ENCODE measurements around the gene PGP.

The PGP gene

GRCh38 chr16:2165861-2166260, 48.8 kb downstream of the PGP start:
- TF ChIP-seq CTCF (conservative IDR thresholded peaks at IDR 0.05; ENCODE audit: low read depth, low read length): no peak
- no peaks in the 10 kb centered on the region for H3K27me3 ChIP-seq (ENCODE audit: insufficient read depth, low read depth)
- H3K79me2 ChIP-seq (ENCODE audit: insufficient read depth, low read depth): peaks cover 28% of the 10 kb centered on the region; the same call in 1 of the 2 replicates
- H2AFZ ChIP-seq (ENCODE audit: low read depth): no peak overlapping the region
- H3K4me1 ChIP-seq (ENCODE audit: low read depth, poor library complexity, severe bottlenecking): peaks cover 11% of the 10 kb centered on the region
- no peak overlapping the region for H3K27ac ChIP-seq
- H3K4me3 ChIP-seq (IDR thresholded peaks at IDR 0.05; ENCODE audit: insufficient read depth, low read depth, low read length): no peak overlapping the region
- no peaks in the 10 kb centered on the region for H4K20me1 ChIP-seq (ENCODE audit: insufficient read depth)
- H3K36me3 ChIP-seq (ENCODE audit: insufficient read depth): no peaks in the 10 kb centered on the region
- H3K4me2 ChIP-seq: no peak overlapping the region
- no peak overlapping the region for H3K9ac ChIP-seq

- H3K4me2 ChIP-seq: no peak overlapping the region
- H3K4me1 ChIP-seq (ENCODE audit: low read depth, poor library complexity, severe bottlenecking): peaks cover 10% of the 10 kb centered on the region
- H2AFZ ChIP-seq (ENCODE audit: low read depth): no peak overlapping the region
- TF ChIP-seq CTCF (conservative IDR thresholded peaks at IDR 0.05; ENCODE audit: low read depth, low read length): no peak
- H3K36me3 ChIP-seq (ENCODE audit: insufficient read depth): no peaks in the 10 kb centered on the region
- peaks cover 46% of the 10 kb centered on the region for H3K79me2 ChIP-seq (ENCODE audit: insufficient read depth, low read depth)
- H3K27me3 ChIP-seq (ENCODE audit: insufficient read depth, low read depth): no peaks in the 10 kb centered on the region
- no peaks in the 10 kb centered on the region for H4K20me1 ChIP-seq (ENCODE audit: insufficient read depth)
- H3K4me3 ChIP-seq (IDR thresholded peaks at IDR 0.05; ENCODE audit: insufficient read depth, low read depth, low read length): no peak overlapping the region
- H3K27ac ChIP-seq: no peak overlapping the region
- H3K9ac ChIP-seq: no peak overlapping the region
These were observed 51.3 kb downstream of the PGP start for GRCh38 chr16:2163211-2163881.

GRCh38 chr16:2162676-2163118, 51.9 kb downstream of the PGP start:
- H4K20me1 ChIP-seq (ENCODE audit: insufficient read depth): no peaks in the 10 kb centered on the region
- no peak for TF ChIP-seq CTCF (conservative IDR thresholded peaks at IDR 0.05; ENCODE audit: low read depth, low read length)
- H2AFZ ChIP-seq (ENCODE audit: low read depth): no peak overlapping the region
- H3K9ac ChIP-seq: no peak overlapping the region
- no peak overlapping the region for H3K4me2 ChIP-seq
- H3K27me3 ChIP-seq (ENCODE audit: insufficient read depth, low read depth): no peaks in the 10 kb centered on the region
- peaks cover 53% of the 10 kb centered on the region for H3K79me2 ChIP-seq (ENCODE audit: insufficient read depth, low read depth)
- no peak overlapping the region for H3K4me3 ChIP-seq (IDR thresholded peaks at IDR 0.05; ENCODE audit: insufficient read depth, low read depth, low read length)
- peaks cover 7% of the 10 kb centered on the region for H3K4me1 ChIP-seq (ENCODE audit: low read depth, poor library complexity, severe bottlenecking)
- H3K27ac ChIP-seq: no peak overlapping the region
- no peaks in the 10 kb centered on the region for H3K36me3 ChIP-seq (ENCODE audit: insufficient read depth)

- no peaks in the 10 kb centered on the region for H3K36me3 ChIP-seq (ENCODE audit: insufficient read depth)
- H3K4me2 ChIP-seq: no peak overlapping the region
- H3K79me2 ChIP-seq (ENCODE audit: insufficient read depth, low read depth): peaks cover 60% of the 10 kb centered on the region
These were observed 52.7 kb downstream of the PGP start for GRCh38 chr16:2161911-2162310.

More at GRCh38 chr16:2161911-2162310, 52.7 kb downstream of the PGP start:
- H3K4me1 ChIP-seq (ENCODE audit: low read depth, poor library complexity, severe bottlenecking): peaks cover 12% of the 10 kb centered on the region
- H3K4me3 ChIP-seq (IDR thresholded peaks at IDR 0.05; ENCODE audit: insufficient read depth, low read depth, low read length): no peak overlapping the region
- H2AFZ ChIP-seq (ENCODE audit: low read depth): no peak overlapping the region
- no peaks in the 10 kb centered on the region for H4K20me1 ChIP-seq (ENCODE audit: insufficient read depth)
- no peak for TF ChIP-seq CTCF (conservative IDR thresholded peaks at IDR 0.05; ENCODE audit: low read depth, low read length)
- no peaks in the 10 kb centered on the region for H3K27me3 ChIP-seq (ENCODE audit: insufficient read depth, low read depth)
- H3K9ac ChIP-seq: no peak overlapping the region
- no peak overlapping the region for H3K27ac ChIP-seq
